ENCODE measurements around the gene PCDHGA8. TPM values are rescaled to one million over a fixed set of nuclear protein-coding genes. Genes with fewer than 3 reads are reported as not detected.
"Not testable (repeated sequence)": the region's sequence is repeated elsewhere in the genome, so short reads cannot be mapped to it uniquely, and the experiment has no call there.

Gene PCDHGA8
- polyA plus RNA-seq, 4 donors = 0.30 to 0.52 (median 0.32) TPM

GRCh38 chr5:141369994-141370848, 22.2 kb upstream of the PCDHGA8 start, which contains the start of gene PCDHGB3:
TSS of gene PCDHGB3 (plus strand) at chr5:141370242. CDS start at chr5:141370395, 153 bp downstream.
- DNase-seq (ENCODE audit: low read depth in 4 of 4, low spot score in 3 of 4) = no peak

GRCh38 chr5:141371572-141372475, 20.6 kb upstream of the PCDHGA8 start:
- DNase-seq (ENCODE audit: low read depth in 4 of 4, low spot score in 3 of 4) = no peak

DNA sequence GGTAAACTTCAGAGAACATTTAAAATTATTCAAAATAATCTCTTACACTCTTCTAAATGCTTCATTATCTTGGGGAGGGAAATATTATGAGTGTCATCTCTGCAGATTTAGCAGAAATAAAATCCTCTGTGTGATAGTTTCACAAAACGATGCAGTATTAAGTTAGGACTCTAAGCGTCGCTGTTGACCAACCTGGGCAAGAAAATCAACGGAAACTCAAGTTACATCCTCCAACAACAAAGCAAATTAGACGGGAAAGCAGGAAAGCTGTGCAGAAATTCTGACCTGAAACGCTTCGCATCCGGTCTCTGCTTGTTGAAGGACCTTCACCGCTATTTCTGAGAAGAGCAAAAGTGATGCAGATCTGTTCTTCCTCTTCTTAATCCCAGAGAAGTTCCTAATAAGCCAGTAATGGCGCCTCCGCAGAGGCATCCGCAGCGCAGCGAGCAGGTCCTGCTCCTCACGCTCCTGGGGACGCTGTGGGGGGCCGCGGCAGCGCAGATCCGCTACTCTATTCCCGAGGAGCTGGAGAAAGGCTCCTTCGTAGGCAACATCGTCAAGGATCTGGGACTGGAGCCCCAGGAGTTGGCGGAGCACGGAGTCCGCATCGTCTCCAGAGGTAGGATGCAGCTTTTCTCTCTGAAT, 18.6 kb upstream of the PCDHGA8 start, which contains the start of gene PCDHGA6:
PCDHGA6 (plus strand) TSS at position 219 of the 645 bp plus-strand sequence; CDS start at position 412, 193 bp downstream.
- no peak for DNase-seq (ENCODE audit: low read depth in 4 of 4, low spot score in 3 of 4)

DNA sequence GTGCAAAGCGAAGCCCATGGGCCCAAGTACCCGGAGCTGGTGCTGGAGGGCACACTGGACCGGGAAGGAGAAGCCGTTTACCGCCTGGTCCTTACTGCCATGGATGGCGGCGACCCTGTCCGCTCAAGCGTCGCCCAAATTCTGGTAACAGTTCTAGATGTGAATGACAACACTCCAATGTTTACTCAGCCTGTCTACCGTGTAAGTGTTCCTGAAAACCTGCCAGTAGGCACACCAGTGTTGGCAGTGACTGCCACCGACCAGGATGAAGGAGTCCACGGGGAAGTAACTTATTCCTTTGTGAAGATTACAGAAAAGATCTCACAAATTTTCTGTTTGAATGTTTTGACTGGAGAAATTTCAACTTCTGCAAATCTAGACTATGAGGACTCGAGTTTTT, 17.8 kb upstream of the PCDHGA8 start:
- DNase-seq (ENCODE audit: low read depth in 4 of 4, low spot score in 3 of 4) = no peak

DNA sequence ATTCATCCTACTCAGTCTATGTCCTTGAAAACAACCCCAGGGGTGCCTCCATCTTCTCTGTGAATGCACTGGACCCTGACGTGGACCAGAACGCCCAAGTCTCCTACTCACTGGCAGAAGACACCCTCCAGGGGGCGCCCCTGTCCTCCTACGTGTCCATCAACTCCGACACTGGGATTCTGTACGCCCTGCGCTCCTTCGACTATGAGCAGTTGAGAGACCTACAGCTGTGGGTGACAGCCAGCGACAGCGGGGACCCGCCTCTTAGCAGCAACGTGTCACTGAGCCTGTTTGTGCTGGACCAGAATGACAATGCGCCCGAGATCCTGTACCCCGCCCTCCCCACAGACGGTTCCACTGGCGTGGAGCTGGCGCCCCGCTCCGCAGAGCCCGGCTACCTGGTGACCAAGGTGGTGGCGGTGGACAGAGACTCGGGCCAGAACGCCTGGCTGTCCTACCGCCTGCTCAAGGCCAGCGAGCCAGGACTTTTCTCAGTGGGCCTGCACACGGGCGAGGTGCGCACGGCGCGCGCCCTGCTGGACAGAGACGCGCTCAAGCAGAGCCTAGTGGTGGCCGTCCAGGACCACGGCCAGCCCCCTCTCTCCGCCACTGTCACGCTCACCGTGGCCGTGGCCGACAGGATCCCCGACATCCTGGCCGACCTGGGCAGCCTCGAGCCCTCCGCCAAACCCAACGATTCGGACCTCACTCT, 16.8 kb upstream of the PCDHGA8 start:
- DNase-seq (ENCODE audit: low read depth in 4 of 4, low spot score in 3 of 4) = not testable (repeated sequence)

GRCh38 chr5:141382469-141383294, 9.8 kb upstream of the PCDHGA8 start, which contains the start of gene PCDHGA7:
TSS of gene PCDHGA7 (plus strand) at chr5:141382742. CDS start at chr5:141382900, 158 bp downstream.
- no peak for DNase-seq (ENCODE audit: low read depth in 4 of 4, low spot score in 3 of 4)

DNA sequence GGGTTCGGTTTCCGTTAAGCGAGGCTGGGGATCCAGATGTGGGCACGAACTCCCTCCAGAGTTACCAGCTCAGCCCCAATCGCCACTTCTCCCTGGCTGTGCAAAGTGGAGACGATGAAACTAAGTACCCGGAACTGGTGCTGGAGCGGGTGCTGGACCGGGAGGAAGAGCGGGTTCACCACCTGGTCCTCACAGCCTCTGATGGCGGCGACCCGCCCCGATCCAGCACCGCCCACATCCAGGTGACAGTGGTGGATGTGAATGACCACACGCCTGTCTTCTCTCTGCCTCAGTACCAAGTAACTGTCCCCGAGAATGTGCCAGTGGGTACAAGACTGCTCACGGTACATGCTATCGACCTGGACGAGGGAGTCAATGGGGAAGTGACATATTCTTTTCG, 9.1 kb upstream of the PCDHGA8 start:
- no peak for DNase-seq (ENCODE audit: low read depth in 4 of 4, low spot score in 3 of 4)

DNA sequence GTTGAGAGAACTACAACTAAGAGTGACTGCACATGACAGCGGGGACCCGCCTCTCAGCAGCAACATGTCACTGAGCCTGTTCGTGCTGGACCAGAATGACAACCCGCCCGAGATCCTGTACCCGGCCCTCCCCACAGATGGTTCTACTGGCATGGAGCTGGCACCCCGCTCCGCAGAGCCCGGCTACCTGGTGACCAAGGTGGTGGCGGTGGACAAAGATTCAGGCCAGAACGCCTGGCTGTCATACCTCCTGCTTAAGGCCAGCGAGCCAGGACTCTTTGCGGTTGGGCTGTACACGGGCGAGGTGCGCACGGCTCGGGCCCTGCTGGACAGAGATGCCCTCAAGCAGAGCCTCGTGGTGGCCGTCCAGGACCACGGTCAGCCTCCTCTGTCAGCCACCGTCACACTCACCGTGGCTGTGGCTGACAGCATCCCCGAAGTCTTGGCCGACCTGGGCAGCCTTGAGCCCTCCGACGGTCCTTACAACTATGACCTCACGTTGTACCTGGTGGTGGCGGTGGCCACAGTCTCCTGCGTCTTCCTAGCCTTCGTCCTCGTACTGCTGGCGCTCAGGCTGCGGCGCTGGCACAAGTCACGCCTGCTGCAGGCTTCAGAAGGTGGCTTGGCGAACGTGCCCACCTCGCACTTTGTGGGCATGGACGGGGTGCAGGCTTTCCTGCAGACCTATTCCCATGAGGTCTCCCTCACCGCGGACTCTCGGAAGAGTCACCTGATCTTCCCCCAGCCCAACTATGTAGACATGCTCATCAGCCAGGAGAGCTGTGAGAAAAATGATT, 7.8 kb upstream of the PCDHGA8 start:
- DNase-seq (ENCODE audit: low read depth in 4 of 4, low spot score in 3 of 4) = no peak

GRCh38 chr5:141387557-141388311, 4.7 kb upstream of the PCDHGA8 start, which contains the start of gene PCDHGB4:
TSS of gene PCDHGB4 (plus strand) at chr5:141387698. CDS start at chr5:141387885, 187 bp downstream.
- DNase-seq (ENCODE audit: low read depth in 4 of 4, low spot score in 3 of 4) = not testable (repeated sequence)

DNA sequence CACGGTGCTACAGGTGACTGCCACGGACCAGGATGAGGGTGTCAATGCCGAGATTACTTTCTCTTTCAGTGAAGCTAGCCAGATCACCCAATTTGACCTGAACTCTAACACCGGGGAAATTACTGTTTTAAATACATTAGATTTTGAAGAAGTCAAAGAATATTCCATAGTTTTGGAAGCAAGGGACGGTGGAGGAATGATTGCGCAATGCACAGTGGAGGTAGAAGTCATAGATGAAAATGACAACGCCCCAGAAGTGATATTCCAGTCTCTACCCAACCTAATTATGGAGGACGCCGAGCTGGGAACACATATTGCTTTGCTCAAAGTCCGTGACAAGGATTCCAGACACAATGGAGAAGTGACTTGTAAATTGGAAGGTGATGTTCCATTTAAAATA, 3.8 kb upstream of the PCDHGA8 start:
- DNase-seq (ENCODE audit: low read depth in 4 of 4, low spot score in 3 of 4) = no peak

- no peak for DNase-seq (ENCODE audit: low read depth in 4 of 4, low spot score in 3 of 4)
Measured at GRCh38 chr5:141389153-141390042, 3.0 kb upstream of the PCDHGA8 start.

- DNase-seq (ENCODE audit: low read depth in 4 of 4, low spot score in 3 of 4) = no peak
Measured at GRCh38 chr5:141393267-141393666, 834 bp downstream of the PCDHGA8 start.

DNA sequence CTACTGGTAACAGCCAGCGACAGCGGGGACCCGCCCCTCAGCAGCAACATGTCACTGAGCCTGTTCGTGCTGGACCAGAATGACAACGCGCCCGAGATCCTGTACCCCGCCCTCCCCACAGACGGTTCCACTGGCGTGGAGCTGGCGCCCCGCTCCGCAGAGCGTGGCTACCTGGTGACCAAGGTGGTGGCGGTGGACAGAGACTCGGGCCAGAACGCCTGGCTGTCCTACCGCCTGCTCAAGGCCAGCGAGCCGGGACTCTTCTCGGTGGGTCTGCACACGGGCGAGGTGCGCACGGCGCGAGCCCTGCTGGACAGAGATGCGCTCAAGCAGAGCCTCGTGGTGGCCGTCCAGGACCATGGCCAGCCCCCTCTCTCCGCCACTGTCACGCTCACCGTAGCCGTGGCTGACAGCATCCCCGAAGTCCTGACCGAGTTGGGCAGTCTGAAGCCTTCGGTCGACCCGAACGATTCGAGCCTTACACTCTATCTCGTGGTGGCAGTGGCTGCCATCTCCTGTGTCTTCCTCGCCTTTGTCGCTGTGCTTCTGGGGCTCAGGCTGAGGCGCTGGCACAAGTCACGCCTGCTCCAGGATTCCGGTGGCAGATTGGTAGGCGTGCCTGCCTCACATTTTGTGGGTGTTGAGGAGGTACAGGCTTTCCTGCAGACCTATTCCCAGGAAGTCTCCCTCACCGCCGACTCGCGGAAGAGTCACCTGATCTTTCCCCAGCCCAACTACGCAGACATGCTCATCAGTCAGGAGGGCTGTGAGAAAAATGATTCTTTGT, 2.2 kb downstream of the PCDHGA8 start:
- DNase-seq (ENCODE audit: low read depth in 4 of 4, low spot score in 3 of 4) = not testable (repeated sequence)

DNA sequence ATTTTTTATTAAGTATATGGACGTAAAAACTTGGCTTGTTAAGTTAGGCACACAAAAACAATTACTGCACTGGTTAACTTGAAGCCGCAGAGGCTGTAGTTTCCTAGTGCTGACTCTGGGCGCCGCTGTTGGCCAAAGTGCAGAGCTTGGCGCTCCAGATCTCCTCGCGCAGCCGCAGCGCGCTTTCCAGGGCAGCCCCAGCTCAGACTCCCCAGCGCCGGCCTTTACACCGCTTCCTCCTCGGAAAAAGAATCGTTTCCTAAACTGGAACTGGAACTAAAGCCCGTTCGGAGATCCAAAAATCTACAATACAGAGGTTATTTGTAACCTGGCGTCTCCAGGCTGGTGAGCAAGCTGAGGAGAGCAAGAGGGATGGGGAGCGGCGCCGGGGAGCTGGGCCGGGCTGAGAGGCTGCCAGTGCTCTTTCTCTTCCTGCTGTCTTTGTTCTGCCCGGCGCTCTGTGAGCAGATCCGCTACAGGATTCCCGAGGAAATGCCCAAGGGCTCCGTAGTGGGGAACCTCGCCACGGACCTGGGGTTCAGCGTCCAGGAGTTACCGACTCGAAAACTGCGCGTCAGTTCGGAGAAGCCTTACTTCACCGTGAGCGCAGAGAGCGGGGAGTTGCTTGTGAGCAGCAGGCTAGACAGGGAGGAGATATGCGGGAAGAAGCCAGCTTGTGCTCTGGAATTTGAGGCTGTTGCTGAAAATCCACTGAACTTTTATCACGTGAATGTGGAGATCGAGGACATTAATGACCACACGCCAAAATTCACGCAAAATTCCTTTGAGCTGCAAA, 5.5 kb downstream of the PCDHGA8 start, which contains the start of gene PCDHGB5:
PCDHGB5 (plus strand) TSS at position 192 of the 796 bp plus-strand sequence; CDS start at position 373, 181 bp downstream.
- DNase-seq (ENCODE audit: low read depth in 4 of 4, low spot score in 3 of 4) = not testable (repeated sequence)

DNA sequence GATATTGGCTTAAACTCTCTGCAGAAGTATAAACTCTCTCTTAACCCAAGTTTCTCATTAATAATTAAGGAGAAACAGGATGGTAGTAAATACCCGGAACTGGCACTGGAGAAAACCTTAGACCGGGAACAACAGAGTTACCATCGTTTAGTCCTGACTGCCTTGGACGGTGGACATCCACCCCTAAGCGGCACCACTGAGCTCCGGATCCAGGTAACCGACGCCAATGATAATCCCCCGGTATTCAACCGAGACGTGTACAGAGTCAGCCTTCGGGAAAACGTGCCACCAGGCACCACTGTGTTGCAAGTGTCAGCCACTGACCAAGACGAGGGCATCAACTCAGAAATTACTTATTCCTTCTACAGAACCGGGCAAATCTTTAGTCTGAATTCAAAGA, 6.2 kb downstream of the PCDHGA8 start:
- no peak for DNase-seq (ENCODE audit: low read depth in 4 of 4, low spot score in 3 of 4)
